GM20431 (cell line): ENCODE data around the gene TCF3.

Experiments used
- in situ Hi-C: fragments of 300-500 bp; cut with MseI, MboI; formaldehyde crosslinking; loops from one replicate; pipeline ENCODE4 v1.15.0; 2020; ENCODE audit warnings: low sequenced_read_pairs; ENCODE audit not compliant: unreplicated experiment

Gene TCF3

DNA sequence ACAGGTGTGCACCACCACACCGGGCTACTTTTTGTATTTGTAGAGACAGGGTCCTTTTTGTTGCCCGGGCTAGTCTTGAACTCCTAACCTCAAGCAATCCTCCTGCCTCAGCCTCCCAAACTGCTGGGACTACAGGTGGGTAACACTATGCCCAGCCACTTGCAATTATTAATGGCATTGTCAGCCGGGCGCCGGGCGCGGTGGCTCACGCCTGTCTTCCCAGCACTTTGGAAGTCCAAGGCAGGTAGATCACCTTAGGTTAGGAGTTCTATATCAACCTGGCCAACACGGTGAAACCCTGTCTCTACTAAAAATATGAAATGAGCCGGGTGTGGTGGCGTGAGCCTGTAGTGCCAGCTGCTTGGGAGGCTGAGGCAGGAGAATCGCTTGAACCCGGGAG is 81.6 kb downstream of the TCF3 start:
- in situ Hi-C loops, result no loop called here

DNA sequence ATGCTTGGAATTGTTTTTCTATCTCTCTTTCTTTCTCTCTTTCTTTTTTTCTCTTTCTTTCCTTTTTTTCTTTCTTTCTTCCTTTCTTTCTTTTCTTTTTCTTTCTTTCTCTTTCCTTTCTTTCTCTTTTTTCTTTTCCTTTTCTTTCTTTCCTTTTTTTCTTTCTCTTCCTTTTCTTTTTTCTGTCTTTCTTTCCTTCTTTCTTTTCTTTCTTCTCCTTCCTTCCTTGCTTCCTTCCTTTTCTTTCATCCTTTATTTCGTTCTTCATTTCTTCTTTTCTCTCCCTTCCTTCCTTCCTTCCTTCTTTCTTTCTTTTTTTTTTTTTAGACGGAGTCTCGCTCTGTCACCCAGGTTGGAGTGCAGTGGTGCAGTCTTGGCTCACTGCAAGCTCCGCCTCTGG is 82.4 kb downstream of the TCF3 start:
- in situ Hi-C loops, result no loop called here

DNA sequence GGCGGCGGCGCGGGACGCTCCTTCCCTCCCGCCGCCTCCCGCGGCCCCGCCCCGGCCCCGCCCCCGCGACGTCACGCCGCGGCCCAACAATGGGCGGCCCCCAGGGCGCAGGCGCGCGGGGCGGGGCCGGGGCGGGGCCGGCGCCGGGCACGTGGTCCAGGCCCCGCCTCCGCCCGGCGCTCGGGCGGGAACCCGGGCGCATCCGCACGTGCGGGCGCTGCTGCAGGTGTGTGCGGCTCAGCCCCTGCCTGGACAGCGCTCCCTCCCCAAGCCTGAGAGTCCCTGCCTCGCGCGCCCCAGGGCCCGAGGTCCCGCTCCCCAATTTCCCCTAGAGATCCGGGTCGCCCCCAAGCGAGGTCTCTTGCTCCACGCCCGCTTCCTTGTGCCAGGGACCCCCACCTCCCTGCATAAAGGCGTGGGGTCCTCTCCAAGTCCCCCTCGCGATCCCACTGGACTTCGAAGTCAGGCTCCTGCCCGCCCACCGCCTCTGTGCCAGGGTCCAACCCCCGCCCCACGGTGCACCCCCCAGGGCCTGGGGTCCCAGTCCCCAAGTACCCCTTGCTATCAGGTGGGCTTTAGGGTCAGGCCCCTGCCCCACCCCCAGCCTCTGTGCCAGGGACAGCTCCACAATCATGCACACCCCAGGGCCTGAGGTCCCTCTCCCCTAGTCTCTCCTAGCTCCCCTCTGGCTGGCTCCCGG is 83.9 kb downstream of the TCF3 start, which contains the start of gene MEX3D:
Gene MEX3D, minus strand, starts transcription at position 6 of the 700 bp plus-strand sequence. CDS start 267 bp downstream, outside the sequence.
- in situ Hi-C loops, result no loop called here

DNA sequence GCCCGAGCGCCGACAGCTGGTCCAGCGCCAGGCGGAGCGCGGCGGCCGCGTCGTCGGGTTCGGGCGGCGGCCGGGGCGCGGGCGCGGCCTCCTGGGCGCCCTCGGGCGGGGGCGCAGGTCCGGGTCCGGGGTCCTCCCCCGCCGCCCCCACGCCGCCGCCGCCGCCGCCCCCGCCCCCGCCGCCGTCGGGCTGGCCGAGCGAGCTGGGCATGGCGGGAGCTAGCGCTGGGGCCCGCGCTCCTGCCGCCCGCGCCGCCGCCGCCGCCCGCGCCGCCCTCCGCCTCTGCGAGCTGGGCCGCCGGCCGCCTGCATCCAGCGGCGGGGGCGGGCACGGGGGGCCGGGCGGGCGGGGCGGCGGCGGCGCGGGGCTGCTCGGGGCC is 84.6 kb downstream of the TCF3 start:
- in situ Hi-C loops, result no loop called here

DNA sequence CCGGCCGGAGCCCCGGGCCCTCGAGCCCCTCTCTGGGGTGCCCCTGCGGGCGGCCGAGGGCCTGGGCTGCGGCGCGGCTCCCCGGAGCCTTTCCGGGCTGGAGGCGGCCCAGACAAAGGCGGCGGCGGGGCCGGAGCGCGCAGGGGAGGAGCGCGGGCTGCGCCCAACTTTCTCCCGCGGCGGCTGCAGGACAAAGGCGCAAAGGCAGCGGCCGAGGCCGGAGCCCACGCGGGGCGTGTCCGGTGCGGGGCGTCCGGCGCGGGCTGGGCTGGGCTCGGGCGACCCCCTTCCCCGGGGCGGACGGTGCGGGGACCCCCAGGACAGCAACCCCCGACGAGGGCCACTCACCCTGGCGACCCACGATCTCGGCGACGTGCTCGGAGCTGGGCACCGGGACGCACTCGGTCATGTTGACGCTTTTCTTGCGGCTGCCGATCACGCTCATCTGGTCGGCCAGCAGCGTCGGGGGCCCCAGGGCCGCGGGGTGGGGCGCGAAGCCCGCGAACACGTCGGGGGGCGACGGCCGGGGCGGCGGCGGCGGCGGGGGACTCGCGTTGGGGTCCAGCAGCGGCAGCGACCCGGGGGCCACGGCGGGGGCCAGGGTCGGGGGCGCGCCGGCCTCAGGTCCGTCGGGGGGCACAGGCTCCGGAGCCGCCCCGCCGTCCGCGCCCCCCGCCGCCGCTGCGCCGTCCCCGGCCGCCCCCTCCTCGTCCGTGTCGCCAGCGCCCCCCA is 85.1 kb downstream of the TCF3 start:
- in situ Hi-C loops, result no loop called here

DNA sequence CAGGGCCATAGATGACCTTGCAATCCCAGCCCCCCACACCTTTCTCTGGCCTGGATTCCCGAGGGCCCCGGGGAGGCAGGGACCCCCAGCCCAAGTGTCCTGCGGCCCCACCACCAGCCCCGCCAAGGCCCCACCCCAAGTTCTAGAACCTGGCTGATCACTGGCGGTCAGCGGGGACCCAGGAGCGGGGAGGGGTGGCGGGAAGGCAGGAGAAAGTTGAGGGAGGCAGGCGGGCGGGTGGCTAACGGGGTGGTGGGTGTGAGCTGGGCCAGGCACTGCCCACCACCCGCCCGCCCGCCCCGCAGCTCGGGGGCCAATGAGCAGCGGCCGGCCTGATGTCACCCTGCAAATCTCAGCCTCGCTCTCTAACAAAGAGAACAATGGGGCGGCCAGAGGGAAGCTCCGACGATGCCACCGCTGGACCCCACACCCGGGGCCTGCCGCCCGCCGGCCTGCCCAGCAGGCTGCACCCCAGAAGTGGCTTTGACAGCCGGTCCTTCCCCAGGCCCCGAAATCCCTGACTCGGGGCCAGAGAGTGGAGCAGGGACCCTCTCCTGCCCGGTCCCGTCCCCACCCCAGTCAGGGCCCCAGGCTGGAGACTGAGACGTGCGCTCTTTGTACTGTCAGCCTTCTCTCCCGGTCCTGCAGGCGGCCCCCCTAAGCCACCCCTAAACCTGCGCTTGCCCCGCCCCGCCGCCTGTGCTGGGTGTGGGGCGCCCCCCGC is 85.9 kb downstream of the TCF3 start:
- in situ Hi-C loops, result no loop called here

DNA sequence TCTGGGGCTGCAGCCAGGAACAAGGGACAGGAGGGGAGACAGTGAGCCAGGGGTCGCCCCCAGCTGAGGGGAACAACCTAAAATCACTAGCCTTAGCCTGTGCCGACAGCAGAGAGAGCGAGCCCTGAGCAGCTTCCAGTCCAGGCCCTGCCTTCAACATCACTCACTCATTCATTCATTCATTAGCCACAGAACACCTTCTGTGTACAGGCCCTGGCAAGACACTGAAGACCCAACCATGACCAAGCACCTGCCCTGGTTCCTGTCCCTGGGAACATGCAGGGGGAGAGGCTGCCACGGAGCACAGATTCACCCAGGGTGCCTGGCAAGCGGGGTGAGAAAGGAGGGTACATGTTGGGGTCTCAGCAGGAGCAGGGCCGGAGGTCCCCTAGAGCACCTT is 89.2 kb downstream of the TCF3 start:
- in situ Hi-C loops, result no loop called here

DNA sequence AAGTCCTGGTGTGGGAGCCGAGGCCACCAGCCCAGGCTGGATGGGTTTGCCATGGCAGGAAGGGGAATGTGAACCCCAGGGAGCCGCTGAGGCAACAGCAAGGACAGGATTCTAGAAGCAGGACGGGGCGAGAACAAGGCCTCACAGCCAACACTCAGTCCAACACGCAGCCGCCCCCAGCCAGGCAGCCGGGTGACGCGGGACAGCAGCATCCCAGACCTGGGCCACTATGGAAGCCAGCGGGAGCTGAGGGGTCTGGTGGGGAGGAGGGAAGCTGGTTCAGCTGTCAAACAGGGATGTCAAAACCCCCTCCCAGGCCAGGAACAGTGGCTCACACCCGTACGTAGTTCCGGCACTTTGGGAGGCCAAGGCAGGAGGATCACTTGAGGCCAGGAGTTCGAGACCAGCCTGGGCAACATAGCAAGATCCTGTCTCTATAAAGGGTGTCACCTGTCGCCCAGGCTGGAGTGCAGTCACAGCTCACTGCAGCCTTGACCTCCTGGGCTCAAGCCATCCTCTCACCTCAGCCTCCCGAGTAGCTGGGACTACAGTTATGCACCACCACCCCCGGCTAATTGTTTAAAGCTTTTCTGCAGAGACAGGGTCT is 91.1 kb downstream of the TCF3 start:
- in situ Hi-C loops, result no loop called here

DNA sequence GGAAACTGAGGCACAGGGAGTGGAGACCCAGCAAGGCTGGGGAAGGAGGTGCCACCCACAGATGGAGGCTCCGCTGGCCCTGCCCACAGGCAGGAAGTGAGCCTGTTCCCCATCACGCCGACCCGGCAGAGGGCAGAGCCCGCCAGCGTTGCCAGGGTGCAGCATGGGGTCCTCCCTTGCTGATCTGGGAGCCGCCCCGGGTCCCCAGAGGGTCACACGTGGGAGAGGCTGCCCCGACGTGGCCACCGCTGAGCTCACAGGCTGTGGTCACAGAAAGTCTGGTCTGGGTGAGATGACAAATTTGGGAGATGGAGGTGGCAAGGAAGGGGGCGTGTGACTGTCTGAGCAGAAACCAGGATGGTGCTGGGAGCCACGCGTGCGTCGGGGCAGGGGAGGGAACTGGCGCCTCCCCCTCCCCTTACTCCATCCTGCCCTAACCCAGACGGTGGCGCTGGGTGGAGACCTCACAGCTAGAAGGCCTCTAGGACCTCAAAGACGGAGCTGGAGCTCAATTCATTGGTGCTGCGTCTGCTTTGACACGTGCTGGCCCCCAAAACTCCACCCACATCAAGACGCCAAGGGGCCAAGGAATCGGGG is 92.0 kb downstream of the TCF3 start:
- in situ Hi-C loops, result no loop called here
